Measurements from ENCODE around the gene TP53INP2.
"Not testable (repeated sequence)": the region's sequence is repeated elsewhere in the genome, so short reads cannot be mapped to it uniquely, and the experiment has no call there.

The TP53INP2 gene, protein sequence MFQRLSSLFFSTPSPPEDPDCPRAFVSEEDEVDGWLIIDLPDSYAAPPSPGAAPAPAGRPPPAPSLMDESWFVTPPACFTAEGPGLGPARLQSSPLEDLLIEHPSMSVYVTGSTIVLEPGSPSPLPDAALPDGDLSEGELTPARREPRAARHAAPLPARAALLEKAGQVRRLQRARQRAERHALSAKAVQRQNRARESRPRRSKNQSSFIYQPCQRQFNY

DNA sequence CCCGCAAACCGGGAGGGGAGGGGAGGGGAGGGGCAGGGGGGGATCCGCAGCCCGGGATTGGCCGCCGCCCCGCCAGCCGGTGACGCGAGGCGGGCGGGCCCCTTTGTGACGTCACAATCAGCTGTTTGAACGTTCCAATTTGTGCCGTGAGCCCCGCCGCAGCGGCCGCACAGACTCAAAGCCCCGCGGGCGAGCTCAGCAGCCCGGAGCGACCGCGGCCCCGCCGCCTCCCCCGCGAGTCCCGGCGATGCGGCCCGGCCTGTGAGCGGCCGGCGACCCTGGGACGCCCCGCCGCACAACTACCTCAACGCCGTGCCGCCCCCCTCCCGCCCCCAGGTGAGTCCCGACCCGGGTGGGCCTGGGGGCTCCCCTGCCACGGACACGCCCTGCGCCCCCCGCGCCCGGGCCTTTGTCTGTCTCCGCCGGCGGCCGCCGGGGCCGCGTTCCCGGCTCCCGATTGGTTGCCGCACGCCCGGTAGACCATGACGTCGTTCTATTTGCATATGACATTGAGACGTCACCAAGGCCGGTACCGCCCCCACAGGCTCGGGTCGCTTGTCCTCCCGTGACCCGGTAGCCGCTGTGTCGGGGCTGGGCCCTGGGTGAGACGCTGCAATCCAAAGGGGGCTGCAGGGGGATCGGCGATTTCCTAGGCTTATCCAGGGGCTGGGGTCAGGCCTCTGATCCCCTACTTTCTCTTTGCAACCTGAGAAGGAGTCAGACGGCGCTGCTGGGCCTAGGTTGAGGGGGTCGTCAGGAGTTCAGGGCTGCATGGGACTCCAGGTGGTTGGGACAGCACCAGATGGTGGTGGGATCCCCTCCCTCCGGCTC lies at the start of gene TP53INP2:
TP53INP2 (plus strand) TSS at position 168 of the 831 bp plus-strand sequence. CDS start 4,396 bp downstream, outside the sequence.
- DNase-seq, result peak; percentile 28

DNA sequence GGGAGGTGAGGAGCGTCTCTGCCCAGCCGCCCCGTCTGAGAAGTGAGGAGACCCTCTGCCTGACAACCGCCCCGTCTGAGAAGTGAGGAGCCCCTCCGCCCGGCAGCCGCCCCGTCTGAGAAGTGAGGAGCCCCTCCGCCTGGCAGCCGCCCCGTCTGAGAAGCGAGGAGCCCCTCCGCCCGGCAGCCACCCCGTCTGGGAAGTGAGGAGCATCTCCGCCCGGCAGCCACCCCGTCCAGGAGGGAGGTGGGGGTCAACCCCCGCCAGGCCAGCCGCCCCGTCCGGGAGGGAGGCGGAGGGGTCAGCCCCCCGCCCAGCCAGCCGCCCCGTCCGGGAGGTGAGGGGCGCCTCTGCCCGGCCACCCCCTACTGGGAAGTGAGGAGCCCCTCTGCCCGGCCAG lies 45.5 kb upstream of the TP53INP2 start:
- DNase-seq, result not testable (repeated sequence)

DNA sequence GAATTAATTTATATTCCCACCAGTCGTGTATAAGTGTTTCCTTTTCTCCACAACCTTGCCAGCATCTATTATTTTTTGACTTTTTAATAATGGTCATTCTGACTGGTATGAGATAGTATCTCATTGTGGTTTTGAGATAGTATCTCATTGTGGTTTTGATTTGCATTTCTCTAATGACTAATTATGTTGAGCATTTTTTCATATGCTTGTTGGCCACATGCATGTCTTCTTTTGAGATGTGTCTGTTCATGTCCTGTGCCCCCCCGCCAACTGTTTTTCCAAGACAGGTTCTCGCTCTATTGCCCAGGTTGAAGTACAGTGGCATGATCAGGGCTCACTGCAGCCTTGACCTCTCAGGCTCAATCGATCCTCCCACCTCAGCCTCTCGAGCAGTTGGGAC lies 42.3 kb upstream of the TP53INP2 start:
- DNase-seq, result not testable (repeated sequence)

DNA sequence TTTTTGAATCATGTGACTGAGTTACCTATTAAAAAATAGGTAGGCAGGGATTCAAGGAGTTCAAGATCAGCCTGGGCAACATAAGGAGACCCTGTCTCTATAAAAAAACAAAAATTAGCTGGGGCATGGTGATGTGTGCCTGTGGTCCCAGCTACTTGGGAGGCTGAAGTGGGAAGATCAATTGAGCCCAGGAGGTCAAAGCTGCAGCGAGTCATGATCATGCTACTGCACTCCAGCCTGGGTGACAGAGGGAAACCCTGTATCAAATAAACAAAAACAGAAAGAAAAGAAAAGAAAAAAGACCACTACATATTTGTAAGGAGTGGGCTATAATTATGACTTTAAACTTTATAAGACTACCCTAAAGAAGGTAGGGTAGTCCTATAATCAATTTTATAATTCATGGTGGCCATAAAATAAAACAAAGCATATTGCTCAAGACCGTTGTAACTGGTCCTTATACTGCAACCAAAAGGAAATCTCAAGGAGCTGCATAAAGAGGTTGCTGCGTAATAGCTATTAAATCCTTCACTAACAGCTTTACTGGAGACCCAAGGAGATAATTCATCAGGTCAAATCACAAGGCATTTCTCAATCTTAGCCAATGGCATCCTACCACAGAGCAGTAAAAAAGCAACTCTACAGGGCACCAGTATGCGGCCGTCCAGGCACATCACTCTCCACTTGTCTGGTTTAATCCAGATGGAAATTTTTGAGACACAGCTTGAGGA lies 40.8 kb upstream of the TP53INP2 start:
- DNase-seq, result no peak

DNA sequence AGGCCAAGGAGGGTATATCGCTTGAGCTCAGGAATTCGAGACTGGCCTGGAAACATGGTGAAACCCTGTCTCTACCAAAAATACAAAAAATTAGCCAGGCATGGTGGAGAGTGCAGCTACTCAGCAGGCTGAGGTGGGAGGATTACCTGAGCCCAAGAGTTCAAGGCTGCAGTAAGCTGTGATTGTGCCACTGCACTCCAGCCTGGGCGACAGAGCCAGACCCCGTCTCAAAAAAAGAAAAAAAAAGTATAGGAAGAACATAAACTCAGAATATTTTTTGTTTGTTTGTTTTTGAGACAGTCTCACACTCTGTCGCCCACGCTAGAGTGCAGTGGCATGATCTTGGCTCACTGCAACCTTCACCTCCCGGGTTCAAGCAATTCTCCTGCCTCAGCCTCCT lies 39.4 kb upstream of the TP53INP2 start:
- DNase-seq, result not testable (repeated sequence)

DNA sequence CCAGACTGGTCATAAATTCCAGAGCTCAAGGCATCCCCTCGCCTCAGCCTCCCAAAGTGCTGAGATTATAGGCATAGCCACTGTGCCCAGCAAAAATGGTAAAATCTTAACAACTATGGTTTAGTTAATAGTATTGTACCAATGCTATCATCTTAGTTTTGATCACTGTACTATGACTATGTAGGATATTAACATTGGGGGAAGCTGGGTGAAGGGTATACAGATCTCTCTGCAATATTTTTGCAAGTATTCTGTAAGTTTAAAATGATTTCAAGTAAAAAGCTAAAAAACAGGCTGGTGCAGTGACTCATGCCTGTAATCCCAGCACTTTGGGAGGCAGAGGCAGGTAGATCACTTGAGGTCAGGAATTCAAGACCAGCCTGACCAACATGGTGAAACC lies 35.0 kb upstream of the TP53INP2 start:
- DNase-seq, result no peak

DNA sequence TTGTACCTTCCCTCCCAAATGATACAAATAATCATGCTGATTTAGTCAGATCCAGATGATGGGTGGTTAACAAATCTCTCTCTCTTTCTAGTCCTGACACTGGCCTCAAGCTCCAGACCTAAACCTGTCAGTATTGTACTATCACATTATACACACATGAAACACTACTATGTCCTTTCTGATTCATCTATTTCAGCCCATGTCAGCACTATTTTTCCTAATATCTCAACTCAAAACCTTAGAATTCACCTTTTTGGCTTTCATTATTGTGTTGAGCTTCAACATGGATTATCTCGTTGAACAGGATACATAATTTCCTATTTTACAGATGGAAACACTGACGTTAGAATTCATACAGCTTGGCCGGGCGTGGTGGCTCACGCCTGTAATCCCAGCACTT lies 30.7 kb upstream of the TP53INP2 start:
- DNase-seq, result no peak

DNA sequence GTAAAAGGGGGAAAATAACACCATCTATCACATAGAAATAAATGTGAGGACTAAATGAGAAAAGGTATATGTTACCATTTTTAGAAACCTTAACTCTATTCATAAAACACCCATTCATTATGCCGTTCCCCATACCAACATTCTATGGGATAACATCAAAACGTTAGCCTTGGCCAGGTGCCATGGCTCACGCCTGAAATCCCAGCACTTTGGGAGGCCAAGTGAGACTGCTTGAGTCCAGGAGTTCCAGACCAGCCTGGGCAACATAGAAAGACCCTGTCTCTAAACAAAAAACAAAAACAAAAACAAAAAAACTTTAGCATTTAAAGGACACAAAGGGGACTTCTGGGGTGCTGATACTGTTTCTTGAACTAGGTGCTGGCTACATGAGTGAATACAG lies 28.6 kb upstream of the TP53INP2 start:
- DNase-seq, result no peak

DNA sequence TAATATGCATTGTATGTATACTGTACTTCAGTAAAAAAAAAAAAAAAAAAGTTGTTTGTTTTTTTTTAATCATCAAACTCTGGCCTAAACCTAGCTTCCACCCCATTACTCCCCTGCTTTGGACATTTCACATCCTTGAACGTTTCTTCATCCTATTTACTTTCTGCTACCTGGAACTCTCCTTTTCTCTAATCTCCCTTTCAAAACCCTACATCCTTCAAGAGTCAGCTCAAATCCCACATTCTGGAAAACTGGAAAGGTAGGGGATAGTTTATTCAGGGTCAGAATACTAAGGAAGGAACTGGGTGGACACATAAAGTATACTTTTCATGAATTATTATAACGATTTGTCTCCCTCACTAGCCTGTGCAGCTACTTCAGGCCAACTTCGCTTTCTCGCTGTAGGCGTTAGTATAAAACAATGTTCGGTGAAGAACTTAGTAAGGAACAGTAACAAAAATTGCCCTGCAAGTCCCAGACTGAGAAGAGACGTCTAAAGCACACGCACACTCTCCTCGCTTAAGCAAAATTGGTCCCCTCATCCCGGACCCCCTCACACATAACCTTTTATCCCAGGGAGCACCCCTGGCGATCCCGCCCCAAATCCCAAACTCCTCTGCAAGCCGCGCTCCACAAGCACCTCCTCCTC lies 28.0 kb upstream of the TP53INP2 start:
- no peak for DNase-seq

DNA sequence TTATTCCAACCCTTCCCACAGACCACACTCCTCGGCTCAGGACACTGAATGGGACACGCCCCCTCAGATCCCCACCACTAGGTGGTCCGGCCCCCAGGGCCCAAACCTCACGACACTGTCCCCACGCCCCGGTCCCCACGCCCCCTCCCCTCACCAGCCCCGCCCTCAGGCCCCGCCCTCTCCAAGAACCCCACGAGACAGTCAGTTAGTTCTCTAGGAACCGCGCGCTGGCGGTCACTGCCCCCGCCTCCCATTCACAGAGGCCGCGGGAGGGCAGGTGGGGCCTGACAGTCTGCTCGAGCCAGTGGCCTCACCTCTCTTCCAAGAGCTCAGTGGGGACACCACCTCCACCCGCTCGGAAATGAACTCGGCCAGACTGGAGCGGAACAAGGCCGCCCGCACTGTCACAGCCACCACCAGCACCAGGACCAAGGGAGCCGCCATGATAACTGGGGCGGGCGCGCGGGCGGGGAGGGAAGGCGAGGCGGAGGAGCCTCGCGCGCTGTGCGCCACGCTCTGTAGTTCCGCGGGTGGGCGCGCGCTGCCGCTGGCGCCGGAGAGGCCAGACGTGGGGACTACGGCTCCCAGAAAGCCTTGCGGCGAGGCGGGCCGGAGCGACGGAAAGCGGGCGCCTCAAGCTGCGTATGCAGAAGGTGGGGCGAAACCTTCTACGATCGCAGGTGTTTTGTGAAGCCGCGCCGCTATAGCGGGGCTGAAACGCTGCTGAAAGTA lies 27.3 kb upstream of the TP53INP2 start, which contains the start of gene PIGU:
PIGU (minus strand) TSS at position 451 of the 732 bp plus-strand sequence; CDS start at position 444, 7 bp downstream.
- DNase-seq, result peak; percentile 91

DNA sequence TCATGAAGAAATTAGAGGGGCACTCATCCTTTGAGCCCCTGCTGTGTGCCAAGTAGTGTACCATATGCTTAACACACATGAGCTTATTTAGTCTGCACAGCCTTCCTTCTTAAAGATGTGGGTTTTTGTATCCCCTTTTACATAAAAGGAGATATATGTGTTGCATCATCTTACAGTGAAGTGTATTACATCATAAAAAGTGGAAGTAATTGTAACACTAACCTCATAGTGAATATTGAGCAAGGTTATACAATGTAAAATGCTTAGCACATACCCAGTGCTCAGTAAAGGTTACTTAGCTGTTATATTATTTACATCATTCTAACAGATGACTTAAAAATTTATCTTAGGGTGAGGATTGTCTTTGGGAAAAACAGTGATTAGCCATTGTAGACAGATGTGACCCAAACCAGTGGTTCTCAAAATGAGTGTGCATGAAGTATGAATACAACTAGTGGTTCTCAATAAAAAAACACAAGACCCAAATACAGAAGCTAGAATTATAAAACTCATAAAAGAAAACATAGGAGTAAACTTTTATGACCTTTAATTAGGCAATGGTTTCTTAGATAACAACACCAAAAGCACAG lies 23.5 kb upstream of the TP53INP2 start:
- peak; percentile 83 for DNase-seq

DNA sequence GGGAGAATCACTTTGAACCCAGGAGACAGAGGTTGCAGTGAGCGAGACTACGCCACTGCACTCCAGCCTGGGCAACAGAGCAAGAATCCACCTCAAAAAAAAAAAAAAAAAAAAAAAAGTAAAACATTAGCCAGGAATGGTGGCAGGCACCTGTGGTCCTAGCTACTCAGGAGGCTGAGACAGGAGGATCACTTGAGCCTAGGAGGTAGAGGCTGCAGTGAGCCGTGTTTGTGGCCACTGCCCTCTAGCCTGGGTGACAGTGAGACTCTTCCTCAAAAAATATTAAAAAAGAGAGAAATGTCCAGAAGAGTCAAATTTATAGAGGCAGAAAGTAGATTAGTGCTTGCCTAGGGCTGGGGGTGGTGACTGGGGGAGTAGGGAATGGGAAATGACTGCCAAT lies 20.5 kb upstream of the TP53INP2 start:
- no peak for DNase-seq

DNA sequence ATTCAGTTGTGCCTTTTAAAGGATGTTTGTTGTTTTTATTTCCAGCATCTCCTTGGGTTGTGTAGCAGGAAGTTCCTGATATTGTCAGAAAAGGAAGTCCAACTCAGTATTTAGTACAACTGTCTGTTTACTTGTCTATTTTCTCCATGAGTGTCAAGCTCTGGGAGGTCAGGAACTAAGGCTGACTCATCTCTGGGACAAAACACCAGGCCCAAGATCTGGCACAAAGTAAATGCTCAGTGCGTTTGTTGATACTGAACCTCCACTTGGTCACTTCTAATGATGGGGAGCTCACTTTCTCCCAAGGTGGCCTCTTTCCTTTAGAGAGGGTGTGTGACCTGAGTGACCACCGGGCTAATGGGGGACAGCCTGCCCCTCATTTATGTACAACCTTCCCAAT lies 14.7 kb upstream of the TP53INP2 start:
- DNase-seq, result no peak

DNA sequence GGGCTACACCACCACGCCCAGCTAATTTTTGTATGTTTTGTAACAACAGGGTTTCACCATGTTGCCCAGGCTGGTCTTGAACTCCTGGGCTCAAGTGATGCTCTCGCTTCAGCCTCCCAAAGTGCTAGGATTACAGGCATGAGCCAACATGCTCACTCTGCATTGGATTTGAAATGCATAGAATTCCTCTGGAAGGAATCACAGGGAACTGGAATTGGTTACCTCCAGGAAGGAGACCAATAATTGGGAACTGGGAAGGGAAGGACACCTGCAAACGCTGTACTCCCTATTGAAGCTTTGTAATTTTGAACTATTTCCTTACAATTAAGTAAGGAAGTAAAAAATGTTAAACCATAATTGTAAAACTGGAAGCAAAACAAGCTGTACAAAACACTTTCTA lies 12.3 kb upstream of the TP53INP2 start:
- no peak for DNase-seq

DNA sequence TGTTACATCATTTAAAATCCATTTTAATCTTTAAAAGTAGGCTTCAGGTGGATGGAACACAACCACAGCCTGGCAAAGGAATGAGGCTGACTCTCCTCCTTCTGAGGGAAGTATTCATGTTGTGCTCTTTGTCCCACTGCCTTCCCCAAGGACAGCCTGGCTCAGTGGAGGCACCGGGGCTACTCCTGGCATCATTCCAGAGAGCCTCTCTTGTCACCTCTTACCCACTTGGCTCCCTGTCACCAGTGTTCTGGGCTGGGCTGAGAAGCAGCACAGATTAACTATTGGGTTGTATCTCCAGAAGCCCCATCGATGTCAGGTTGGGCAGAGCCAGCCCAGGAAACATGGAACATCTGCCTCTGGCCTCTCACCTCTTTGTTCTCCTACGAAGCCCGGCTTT lies 10.7 kb upstream of the TP53INP2 start:
- DNase-seq, result no peak

DNA sequence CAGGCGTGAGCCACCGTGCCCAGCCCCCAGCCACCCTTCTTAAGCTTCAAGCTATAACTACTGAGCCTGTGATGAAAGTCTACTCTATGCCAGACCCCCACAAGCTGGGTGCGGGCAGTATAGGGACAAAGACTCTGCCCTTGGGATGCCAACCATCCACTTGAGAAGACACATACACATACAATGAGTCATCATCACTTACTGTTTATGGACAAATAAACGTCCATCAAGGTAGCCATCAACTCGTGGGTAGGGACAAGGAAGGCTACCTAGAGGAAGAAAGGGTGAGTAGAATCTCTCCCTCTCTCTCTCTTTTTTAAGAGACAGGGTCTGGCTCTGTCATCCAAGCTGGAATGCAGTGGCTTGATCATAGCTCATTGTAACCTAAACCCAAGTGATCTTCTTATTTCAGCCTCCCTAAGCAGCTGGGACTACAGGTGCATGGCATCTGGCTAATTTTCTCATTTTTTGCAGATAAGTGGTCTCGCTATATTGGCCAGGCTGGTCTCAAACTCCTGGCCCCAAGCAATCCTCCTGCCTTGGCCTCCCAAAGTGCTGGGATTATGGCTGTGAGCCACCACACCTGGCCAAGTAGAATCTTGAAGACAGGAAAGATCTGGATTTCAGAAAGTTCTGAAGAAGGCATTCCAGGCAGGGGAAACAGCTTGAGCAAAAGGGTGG lies 2.6 kb upstream of the TP53INP2 start:
- no peak for DNase-seq

DNA sequence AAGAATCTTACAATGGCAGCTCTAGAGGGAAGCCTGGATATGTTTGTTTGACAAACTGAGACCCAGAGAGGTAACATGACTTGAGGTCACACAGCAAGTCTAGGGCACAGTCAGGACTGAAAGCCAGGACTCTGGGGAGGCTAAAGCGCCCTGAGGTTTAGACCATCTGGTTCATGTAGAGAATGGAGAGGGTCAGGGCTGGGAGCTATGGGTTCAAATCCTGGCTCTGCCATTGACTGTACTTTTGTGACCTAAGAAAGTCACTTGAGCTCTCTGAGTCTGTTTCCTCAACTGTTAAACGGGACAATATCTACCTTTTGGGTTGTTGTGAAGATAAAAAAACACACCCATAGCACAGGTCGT lies 1.1 kb upstream of the TP53INP2 start:
- DNase-seq, result no peak

DNA sequence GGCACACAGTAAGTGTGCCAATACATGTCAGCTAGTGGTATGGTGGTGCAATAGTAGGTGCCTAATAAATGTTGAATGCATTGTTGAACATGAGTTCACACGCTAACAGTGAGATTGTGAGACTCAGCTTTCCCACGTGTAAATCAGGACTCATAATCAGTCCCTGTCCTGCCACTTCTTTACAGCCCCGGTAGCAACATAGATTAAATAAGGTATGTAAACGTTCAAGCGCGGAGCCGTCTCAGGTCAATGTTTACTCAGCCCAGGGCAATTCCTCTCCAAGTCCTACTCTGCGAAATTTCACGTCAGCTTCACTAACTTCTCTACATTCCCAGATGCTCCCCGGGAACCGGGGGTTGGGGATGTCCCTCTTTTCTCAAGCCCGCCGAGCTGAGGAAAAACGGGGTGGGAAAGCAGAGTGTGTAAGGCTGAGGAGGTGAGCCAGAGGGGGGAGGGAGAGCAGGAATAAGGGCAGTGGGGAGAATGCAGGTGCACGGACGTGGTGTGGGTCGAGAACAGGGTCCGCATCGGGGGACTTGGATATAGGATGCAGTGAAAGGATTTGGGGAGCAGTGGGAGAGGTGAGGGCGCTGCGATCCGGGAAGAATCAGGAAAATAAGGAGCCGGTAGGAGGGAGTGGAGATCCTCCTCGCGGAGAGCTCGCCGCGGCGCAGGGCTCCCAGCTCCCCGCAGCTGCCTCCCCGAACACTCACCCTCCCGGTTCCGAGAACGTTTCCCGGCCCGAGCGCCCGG lies 544 bp upstream of the TP53INP2 start:
- DNase-seq, result no peak

DNA sequence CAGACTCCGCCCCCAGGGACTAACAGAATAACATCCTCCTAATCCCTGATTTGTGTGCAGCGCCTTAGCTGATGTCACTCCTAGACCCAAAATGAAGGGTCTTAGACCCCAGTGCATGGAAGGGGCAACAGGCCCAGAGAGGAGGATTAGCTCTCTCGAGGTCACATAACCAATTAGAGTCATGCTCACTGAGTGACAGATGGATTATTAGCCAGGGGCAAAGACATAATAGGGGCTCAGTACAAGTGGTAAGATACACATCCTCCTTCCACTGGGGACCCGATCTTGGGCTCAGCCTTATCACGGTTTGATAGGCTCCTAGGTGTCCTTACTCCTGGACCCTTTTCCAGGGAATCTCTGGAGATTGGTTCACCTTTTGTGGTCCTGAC lies 858 bp downstream of the TP53INP2 start:
- DNase-seq, result no peak

DNA sequence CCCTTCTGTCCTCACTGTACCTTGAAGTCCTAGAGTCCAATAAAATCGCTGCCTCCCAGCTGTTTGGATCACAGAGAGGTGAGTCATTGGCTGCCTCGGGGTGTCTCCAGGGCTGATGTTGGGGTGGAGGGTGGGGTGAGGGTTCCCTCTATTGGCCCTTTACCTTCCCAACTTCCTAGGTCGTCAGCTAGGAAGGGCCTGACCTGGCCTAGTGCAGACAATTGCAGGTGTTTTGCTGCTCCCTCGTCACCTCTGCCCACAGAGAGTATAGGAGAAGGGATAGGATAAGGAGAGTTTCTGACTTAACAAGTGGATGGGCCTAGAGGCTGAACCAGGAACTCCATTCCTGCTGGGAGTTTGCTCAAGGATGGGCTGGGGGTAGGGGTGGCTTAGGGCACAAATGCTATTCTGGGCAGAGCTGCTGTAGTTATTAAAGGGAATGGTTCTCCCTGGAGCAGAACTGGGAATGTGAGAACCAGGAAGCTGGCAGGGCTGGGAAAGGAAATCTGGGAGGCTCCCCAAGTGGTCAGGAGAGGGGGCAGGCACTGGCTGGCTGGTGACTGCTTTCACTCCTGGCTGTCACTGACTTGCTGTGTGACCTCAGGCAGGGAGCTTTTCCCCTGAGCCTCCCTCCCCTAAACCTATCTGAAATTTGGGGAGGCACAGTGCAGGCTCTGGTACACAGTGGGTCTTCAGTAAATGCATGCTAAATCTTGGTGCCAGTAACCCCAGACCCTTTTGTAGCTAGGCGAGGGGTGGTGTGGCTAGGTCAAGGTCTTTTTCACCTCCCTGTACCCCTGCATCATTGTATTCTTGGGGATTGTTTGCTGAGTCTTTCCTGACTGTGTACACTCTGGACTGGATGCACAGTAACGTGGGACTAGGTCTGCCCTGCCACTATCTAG lies 1.5 kb downstream of the TP53INP2 start:
- DNase-seq, result no peak

All from SIG-M5 (cell line).